Kidney epithelial cell (primary cell): ENCODE results near the gene UXS1. TPM values are rescaled to one million over a fixed set of nuclear protein-coding genes. Genes with fewer than 3 reads are reported as not detected.

Experiments used
- DNase-seq: peaks from one replicate; pipeline ENCODE4 v3.0.0-alpha.2; 2010; ENCODE audit warnings: low read depth
- H3K27me3 ChIP-seq: 2 replicates; pipeline ENCODE4 v1.6.0; 2011; ENCODE audit warnings: low read length; ENCODE audit not compliant: control insufficient read depth, insufficient read depth
- H3K36me3 ChIP-seq: 2 replicates; pipeline ENCODE4 v1.5.1; 2011; ENCODE audit warnings: low read length; ENCODE audit not compliant: control insufficient read depth, insufficient read depth
- H3K4me3 ChIP-seq: 2 replicates; pipeline ENCODE4 v1.5.1; 2011; ENCODE audit warnings: low read depth, mild to moderate bottlenecking, control low read depth, low read length
- total RNA-seq: library from RNA; depleted of rRNA; stranded (reverse); fragments of >200 nt; gene quantifications from 2 replicates; pipeline ENCODE4 v1.2.3, GENCODE V29; 2015
- TF ChIP-seq, protein P1 (sequence below): IDR thresholded peaks from 2 replicates; pipeline ENCODE4 v1.5.1; 2011; ENCODE audit warnings: mild to moderate bottlenecking, moderate library complexity, low read length, control low read depth, inconsistent platforms; ENCODE audit not compliant: insufficient read depth, poor library complexity, severe bottlenecking

Gene UXS1
- total RNA-seq, 1 donor from 2014 or later: 73.3 TPM

- Histone ChIP-seq H3K4me3 (no peak overlapping the region), H3K27me3 (no peaks in the 10 kb centered on the region), H3K36me3 (no peaks in the 10 kb centered on the region)
- TF ChIP-seq, protein P1, sequence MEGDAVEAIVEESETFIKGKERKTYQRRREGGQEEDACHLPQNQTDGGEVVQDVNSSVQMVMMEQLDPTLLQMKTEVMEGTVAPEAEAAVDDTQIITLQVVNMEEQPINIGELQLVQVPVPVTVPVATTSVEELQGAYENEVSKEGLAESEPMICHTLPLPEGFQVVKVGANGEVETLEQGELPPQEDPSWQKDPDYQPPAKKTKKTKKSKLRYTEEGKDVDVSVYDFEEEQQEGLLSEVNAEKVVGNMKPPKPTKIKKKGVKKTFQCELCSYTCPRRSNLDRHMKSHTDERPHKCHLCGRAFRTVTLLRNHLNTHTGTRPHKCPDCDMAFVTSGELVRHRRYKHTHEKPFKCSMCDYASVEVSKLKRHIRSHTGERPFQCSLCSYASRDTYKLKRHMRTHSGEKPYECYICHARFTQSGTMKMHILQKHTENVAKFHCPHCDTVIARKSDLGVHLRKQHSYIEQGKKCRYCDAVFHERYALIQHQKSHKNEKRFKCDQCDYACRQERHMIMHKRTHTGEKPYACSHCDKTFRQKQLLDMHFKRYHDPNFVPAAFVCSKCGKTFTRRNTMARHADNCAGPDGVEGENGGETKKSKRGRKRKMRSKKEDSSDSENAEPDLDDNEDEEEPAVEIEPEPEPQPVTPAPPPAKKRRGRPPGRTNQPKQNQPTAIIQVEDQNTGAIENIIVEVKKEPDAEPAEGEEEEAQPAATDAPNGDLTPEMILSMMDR: no peak
- DNase-seq: no peak
Measured at GRCh38 chr2:106078096-106078495, 116.0 kb downstream of the UXS1 start.

GRCh38 chr2:106076941-106077340 lies 117.2 kb downstream of the UXS1 start:
- no peak for DNase-seq

GRCh38 chr2:106075048-106075447 lies 119.1 kb downstream of the UXS1 start:
- DNase-seq: no peak
- TF ChIP-seq, protein P1: no peak
- Histone ChIP-seq H3K27me3 (peaks cover 2% of the 10 kb centered on the region), H3K36me3 (no peaks in the 10 kb centered on the region), H3K4me3 (no peak overlapping the region)

More at GRCh38 chr2:106076941-106077340, 117.2 kb downstream of the UXS1 start:
- TF ChIP-seq, protein P1: no peak
- Histone ChIP-seq H3K27me3 (peaks cover 2% of the 10 kb centered on the region), H3K4me3 (no peak overlapping the region), H3K36me3 (no peaks in the 10 kb centered on the region)

GRCh38 chr2:106073678-106074406 lies 120.3 kb downstream of the UXS1 start:
- no peak for DNase-seq
- TF ChIP-seq, protein P1: no peak
- H3K4me3 ChIP-seq: no peak overlapping the region
- peaks cover 2% of the 10 kb centered on the region for H3K27me3 ChIP-seq
- no peaks in the 10 kb centered on the region for H3K36me3 ChIP-seq

GRCh38 chr2:106070181-106070580 lies 123.9 kb downstream of the UXS1 start:
- H3K36me3 ChIP-seq: no peaks in the 10 kb centered on the region
- DNase-seq: no peak
- H3K27me3 ChIP-seq: peaks cover 18% of the 10 kb centered on the region
- H3K4me3 ChIP-seq: no peak overlapping the region
- TF ChIP-seq, protein P1: no peak

- H3K4me3 ChIP-seq: no peak overlapping the region
- no peak for DNase-seq
- no peaks in the 10 kb centered on the region for H3K36me3 ChIP-seq
- TF ChIP-seq, protein P1: no peak
- H3K27me3 ChIP-seq: peaks cover 28% of the 10 kb centered on the region
Measured at GRCh38 chr2:106068451-106068850, 125.7 kb downstream of the UXS1 start.
